Peyer's patch (tissue), 4 donors: Measurements from ENCODE around the gene TMEM108.

Source experiments
- CTCF ChIP-seq, 6 experiments: fragments of 450-650 bp in 4 of 6; fragments of 200-600 bp in 2 of 6; sonication (generic) in 1 of 6; IDR thresholded peaks; one replicate each; pipeline ENCODE4 v1.5.1; 2017 to 2019; ENCODE audit warnings: antibody characterized with exemption in 6 of 6, mild to moderate bottlenecking in 3 of 6, moderate library complexity in 1 of 6
- POLR2A ChIP-seq, 2 donors: fragments of 450-650 bp; IDR thresholded peaks; one replicate each; pipeline ENCODE4 v1.5.1; 2017; ENCODE audit warnings: antibody characterized with exemption in 2 of 2, mild to moderate bottlenecking in 2 of 2, moderate library complexity in 2 of 2

- TF ChIP-seq POLR2A (IDR thresholded peaks at IDR 0.05) (no peak), CTCF (IDR thresholded peaks at IDR 0.05) (no peak)
These were observed 406.2 kb downstream of the TMEM108 start for GRCh38 chr3:133444423-133444774.
